Measurements from ENCODE around the gene NPHS1.

NPHS1 gene

DNA sequence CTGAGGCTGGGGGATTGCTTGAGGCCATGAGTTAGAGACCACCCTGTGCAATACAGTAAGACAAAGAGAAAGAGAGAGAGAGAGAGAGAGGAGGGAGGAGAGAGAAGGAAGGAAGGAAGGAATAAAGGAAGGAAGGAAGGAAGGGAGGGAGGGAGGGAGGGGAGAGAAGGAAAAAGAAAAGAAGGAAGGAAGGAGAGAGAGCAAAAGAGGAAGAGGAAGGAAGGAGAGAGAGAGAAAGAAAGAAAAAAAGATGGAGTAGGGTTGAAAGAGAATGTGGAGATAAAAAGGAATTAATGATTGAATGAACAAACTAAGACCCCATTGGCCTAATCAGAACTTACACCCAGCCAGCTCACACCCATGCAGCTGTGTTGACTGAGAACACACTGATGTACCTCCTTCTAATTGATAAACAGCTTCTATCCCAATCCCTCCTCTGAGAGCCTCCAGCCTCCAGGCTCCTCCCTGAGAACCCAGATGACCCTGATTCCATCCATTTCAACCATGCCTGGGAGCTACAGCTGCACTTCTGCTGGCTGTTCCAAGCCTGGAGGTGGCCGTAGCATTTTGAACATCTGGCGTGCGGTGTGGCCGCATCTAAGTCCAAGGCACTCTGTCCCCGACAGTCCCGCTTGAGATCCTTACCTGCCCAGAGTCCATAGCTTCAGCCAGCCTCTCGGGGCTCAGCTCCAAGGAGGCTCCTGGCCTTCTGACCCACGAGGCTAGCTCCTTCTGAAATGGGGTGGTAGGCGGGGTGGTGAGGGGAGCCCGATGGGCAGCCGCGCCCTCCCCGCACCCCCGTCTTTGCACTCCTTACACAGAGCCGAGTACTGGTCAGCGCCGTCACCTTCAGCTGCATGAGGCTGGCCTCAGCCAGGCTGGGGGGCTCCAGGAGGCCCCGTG lies 40.7 kb downstream of the NPHS1 start:
- Histone ChIP-seq H3K9ac (ENCODE audit: low read length) (no peak overlapping the region), H3K27ac (ENCODE audit: low read depth, low read length, poor library complexity, severe bottlenecking) (no peak overlapping the region), H4K20me1 (ENCODE audit: insufficient read depth, low read length) (no peaks in the 10 kb centered on the region), H3K27me3 (ENCODE audit: insufficient read depth, low read length) (no peaks in the 10 kb centered on the region; the same call in 1 of the 2 replicates), H2AFZ (ENCODE audit: low read length) (no peak overlapping the region), H3K79me2 (ENCODE audit: insufficient read depth, low read length) (no peaks in the 10 kb centered on the region), H3K36me3 (ENCODE audit: insufficient read depth, low read length) (no peaks in the 10 kb centered on the region), H3K4me2 (ENCODE audit: low read length) (no peak overlapping the region), H3F3A (ENCODE audit: insufficient read depth, low read length) (no peaks in the 10 kb centered on the region), H3K9me2 (ENCODE audit: low read depth, low read length) (no peaks in the 10 kb centered on the region), H3K9me3 (ENCODE audit: low read length) (no peaks in the 10 kb centered on the region), H3K4me3 (ENCODE audit: low read depth, low read length, poor library complexity, severe bottlenecking) (no peak overlapping the region), H3K4me1 (ENCODE audit: insufficient read depth, low read length, severe bottlenecking) (no peaks in the 10 kb centered on the region)
- no peak for TF ChIP-seq EZH2 (IDR thresholded peaks at IDR 0.05; ENCODE audit: borderline replicate concordance, low read length)
- TF ChIP-seq, protein P1, sequence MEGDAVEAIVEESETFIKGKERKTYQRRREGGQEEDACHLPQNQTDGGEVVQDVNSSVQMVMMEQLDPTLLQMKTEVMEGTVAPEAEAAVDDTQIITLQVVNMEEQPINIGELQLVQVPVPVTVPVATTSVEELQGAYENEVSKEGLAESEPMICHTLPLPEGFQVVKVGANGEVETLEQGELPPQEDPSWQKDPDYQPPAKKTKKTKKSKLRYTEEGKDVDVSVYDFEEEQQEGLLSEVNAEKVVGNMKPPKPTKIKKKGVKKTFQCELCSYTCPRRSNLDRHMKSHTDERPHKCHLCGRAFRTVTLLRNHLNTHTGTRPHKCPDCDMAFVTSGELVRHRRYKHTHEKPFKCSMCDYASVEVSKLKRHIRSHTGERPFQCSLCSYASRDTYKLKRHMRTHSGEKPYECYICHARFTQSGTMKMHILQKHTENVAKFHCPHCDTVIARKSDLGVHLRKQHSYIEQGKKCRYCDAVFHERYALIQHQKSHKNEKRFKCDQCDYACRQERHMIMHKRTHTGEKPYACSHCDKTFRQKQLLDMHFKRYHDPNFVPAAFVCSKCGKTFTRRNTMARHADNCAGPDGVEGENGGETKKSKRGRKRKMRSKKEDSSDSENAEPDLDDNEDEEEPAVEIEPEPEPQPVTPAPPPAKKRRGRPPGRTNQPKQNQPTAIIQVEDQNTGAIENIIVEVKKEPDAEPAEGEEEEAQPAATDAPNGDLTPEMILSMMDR (IDR thresholded peaks at IDR 0.05; ENCODE audit: low read length): no peak

DNA sequence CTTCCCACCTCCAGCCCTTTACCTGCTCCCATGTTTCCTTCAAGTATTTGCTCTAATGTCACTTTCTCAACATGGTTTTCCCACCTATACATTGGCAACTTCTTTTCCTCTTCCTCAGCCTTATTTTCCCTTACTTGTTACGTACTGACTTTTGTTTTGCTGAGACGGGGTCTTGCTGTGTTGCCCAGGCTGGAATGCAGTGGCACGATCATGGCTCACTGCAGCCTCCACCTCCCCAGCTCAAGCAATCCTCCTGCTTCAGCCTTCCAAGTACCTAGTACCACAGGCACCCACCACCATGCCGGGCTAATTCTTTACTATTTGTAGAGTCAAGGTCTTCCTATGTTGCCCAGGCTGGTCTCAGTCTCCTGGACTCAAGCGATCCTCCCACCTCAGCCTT lies 44.7 kb downstream of the NPHS1 start:
- no peaks in the 10 kb centered on the region for H3K36me3 ChIP-seq (ENCODE audit: insufficient read depth, low read length)
- no peak overlapping the region for H3K27ac ChIP-seq (ENCODE audit: low read depth, low read length, poor library complexity, severe bottlenecking)
- no peak overlapping the region for H3K4me2 ChIP-seq (ENCODE audit: low read length)
- no peaks in the 10 kb centered on the region for H3K9me2 ChIP-seq (ENCODE audit: low read depth, low read length)
- H4K20me1 ChIP-seq (ENCODE audit: insufficient read depth, low read length): no peaks in the 10 kb centered on the region
- H3K4me1 ChIP-seq (ENCODE audit: insufficient read depth, low read length, severe bottlenecking): no peaks in the 10 kb centered on the region
- H3F3A ChIP-seq (ENCODE audit: insufficient read depth, low read length): no peaks in the 10 kb centered on the region
- H3K9ac ChIP-seq (ENCODE audit: low read length): no peak overlapping the region
- TF ChIP-seq, protein P1 (IDR thresholded peaks at IDR 0.05; ENCODE audit: low read length): no peak
- TF ChIP-seq EZH2 (IDR thresholded peaks at IDR 0.05; ENCODE audit: borderline replicate concordance, low read length): no peak
- 0 out of 2 replicates have a peak, but pooled peaks cover 10% of the 10 kb centered on the region for H3K27me3 ChIP-seq (ENCODE audit: insufficient read depth, low read length)
- H3K79me2 ChIP-seq (ENCODE audit: insufficient read depth, low read length): no peaks in the 10 kb centered on the region
- H2AFZ ChIP-seq (ENCODE audit: low read length): no peak overlapping the region
- H3K4me3 ChIP-seq (ENCODE audit: low read depth, low read length, poor library complexity, severe bottlenecking): no peak overlapping the region
- H3K9me3 ChIP-seq (ENCODE audit: low read length): no peaks in the 10 kb centered on the region

DNA sequence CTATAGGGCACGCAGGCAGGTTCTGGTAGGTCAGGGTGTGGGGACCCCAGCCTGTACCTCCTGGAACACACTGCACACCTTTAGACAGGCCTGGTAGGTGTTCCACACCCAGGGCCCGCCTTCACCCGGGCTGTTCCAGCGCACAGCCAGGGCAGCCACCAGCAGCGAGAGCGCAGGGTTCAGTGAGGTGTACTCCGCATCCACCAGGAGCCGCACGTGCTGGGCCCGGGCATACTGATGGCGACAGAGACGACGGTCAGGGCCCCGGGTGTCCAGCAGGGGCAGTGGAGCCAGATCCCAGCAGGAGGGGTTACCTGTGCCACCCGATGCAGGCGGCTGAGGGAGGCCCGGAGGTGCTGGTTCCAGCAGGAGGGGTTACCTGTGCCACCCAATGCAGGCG lies 45.7 kb downstream of the NPHS1 start:
- Histone ChIP-seq H4K20me1 (ENCODE audit: insufficient read depth, low read length) (no peaks in the 10 kb centered on the region), H3K4me3 (ENCODE audit: low read depth, low read length, poor library complexity, severe bottlenecking) (no peak overlapping the region), H3F3A (ENCODE audit: insufficient read depth, low read length) (no peaks in the 10 kb centered on the region), H2AFZ (ENCODE audit: low read length) (no peak overlapping the region), H3K4me2 (ENCODE audit: low read length) (no peak overlapping the region), H3K9me3 (ENCODE audit: low read length) (no peaks in the 10 kb centered on the region), H3K4me1 (ENCODE audit: insufficient read depth, low read length, severe bottlenecking) (no peaks in the 10 kb centered on the region), H3K9me2 (ENCODE audit: low read depth, low read length) (no peaks in the 10 kb centered on the region), H3K9ac (ENCODE audit: low read length) (no peak overlapping the region), H3K36me3 (ENCODE audit: insufficient read depth, low read length) (no peaks in the 10 kb centered on the region), H3K79me2 (ENCODE audit: insufficient read depth, low read length) (no peaks in the 10 kb centered on the region), H3K27me3 (ENCODE audit: insufficient read depth, low read length) (0 out of 2 replicates have a peak, but pooled peaks cover 10% of the 10 kb centered on the region), H3K27ac (ENCODE audit: low read depth, low read length, poor library complexity, severe bottlenecking) (no peak overlapping the region)
- TF ChIP-seq, protein P1 (IDR thresholded peaks at IDR 0.05; ENCODE audit: low read length): no peak
- no peak for TF ChIP-seq EZH2 (IDR thresholded peaks at IDR 0.05; ENCODE audit: borderline replicate concordance, low read length)
